Measurements from ENCODE around the gene RASL11B. TPM values are rescaled to one million over a fixed set of nuclear protein-coding genes. Genes with fewer than 3 reads are reported as not detected.

Gene RASL11B
- total RNA-seq, 2 experiments from 2014 or later: 0.14 to 0.15 TPM

Other genes with a start within 250 kb of the RASL11B start
- 10 to 100 TPM in 1 of 2 experiments, 1 to 10 TPM in 1; 7.7 to 12.9 TPM for gene USP46, start 203.0 kb upstream of the RASL11B start, total RNA-seq
- gene ERVMER34-1, start 110.9 kb upstream of the RASL11B start, total RNA-seq: not detected

All from activated CD8-positive, alpha-beta memory T cell treated with anti-CD3 and anti-CD28 coated beads, Interleukin-2, amount 10 ng/mL, durations not matched to agents 7 days and 5 days (primary cell).